Erythroblast (primary cell): ENCODE measurements around the gene CBX4.

Source experiments
- DNase-seq, 2 experiments: peaks; one replicate each; lab custom pipeline; 2025; lab: John Stamatoyannopoulos, UW
- GATA1 ChIP-seq: IDR thresholded peaks from 2 replicates; pipeline ENCODE4 v1.6.1; 2011; ENCODE audit warnings: low read depth, mild to moderate bottlenecking, control low read depth, low read length, moderate library complexity
- POLR2A ChIP-seq: IDR thresholded peaks from 2 replicates; pipeline ENCODE4 v1.6.1; 2011; ENCODE audit warnings: mild to moderate bottlenecking, low read length

Gene CBX4

DNA sequence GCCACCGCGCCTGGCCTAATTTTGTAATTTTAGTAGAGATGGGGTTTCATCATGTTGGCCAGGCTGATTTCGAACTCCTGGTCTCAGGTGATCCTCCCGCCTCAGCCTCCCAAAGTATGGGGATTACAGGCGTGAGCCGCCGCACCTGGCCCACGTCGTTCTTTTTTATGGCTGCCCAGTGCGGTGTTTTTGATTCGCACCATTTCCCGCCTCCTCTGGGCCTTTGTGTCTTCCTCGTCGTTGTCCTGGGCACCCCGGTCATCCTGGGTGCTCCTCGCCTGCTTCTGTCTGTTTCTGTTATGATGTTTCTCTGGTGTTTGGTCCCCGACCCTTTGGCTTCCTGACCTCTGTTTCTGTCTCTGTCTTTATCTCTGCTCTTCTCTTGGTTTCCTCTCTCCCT lies 15.0 kb downstream of the CBX4 start:
- no peak for TF ChIP-seq POLR2A
- no peak for TF ChIP-seq GATA1
- no peak for DNase-seq

GRCh38 chr17:79822583-79823124 lies 16.6 kb downstream of the CBX4 start:
- DNase-seq: no peak
- no peak for TF ChIP-seq GATA1
- TF ChIP-seq POLR2A: no peak

DNA sequence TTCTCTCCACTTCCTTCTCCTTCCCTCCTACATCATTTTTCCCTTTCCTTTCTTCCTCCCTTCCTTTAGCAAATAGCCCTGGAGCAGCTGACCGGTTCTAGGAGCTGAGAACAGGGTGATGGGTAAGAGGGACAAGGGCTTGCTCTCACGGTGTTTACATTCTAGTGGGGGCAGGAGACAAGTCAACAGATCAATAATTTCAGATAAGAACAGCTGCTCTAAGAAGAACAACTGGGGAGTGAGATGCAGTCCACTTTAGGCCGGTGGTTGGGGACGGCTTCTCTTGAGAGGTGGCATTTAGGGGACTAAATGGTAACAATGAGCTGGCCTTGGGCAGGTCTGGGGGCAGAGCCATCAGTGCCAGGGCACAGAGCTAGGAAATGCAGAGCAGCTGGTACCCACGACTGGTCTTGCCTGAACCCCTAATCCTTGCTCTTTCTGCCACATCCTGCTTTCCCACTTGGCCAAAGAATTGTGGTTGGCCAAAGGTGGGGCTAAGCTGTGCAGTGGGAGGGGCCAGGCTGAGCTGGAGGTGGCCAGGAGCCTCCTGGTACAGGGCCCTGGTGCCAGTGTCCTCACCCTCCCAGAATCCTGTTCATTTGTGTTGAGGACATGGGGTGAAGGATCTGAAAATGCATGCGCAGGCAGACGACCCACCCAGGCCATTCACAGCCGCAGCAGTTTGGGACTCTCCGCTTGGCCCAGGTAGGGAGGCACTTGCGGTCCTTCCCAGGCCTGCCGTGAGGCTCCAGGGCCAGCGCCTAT lies 17.7 kb downstream of the CBX4 start:
- no peak for DNase-seq
- no peak for TF ChIP-seq GATA1
- no peak for TF ChIP-seq POLR2A

DNA sequence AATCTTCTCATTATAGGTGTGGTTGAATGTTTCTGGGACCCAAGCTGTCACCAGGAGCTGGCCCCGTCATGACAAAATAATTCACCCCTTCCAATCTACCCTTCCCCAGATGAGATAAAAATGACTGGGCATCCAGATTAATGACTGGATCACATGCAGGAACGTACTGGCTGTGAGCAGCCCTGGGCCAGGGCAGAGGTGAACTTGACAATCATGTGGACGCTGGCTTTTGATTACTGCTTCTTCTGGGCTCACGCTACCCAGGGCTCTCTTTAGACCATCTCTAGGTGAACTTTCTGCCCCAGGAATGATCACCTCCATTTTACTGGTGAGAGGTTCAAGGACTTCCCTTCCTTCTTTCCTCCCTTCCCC lies 18.3 kb downstream of the CBX4 start:
- no peak for TF ChIP-seq GATA1
- TF ChIP-seq POLR2A: no peak

GRCh38 chr17:79819534-79820276 lies 19.5 kb downstream of the CBX4 start:
- no peak for TF ChIP-seq GATA1
- no peak for TF ChIP-seq POLR2A
- DNase-seq: no peak

More for the DNA sequence above, 18.3 kb downstream of the CBX4 start:
- no peak for DNase-seq

- TF ChIP-seq POLR2A (no peak), GATA1 (no peak)
- DNase-seq: peak in 1 of 2 experiments; percentile 58
Observed at GRCh38 chr17:79819085-79819484, 20.2 kb downstream of the CBX4 start.

DNA sequence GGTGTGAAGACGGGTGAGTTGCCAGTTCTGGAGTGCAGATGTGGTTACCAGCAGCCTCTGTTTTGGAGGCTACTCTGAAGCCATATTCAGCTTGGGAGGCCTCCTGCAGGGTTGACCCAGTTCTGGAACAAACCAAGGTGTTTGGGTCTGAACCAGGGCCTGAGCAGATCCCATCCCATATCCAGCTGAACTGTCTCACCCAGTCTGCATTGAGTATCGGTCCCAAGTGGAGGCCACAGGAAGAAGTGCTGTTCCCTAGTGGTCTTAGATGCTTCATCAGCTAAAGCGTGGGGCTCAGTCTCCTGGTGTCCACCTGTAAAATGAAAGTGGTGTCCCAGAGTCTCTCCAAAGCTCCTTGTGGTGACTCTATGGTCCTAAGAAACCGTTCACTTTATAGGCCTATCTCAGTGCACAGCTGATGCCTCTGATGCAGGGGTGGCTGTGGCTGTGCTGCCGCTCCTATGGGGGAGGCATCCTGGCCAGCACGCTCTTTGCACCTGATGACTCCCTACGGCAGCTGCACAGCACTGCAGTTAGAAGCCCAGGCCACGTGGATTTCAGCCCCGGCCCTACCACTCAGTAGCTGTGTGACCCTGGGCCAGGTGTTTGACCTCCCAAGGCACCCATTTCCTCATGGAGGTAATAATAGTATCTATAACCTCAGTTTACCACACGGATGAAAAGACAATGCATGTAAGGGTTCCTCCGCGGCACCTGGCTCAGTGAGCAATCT lies 21.0 kb downstream of the CBX4 start:
- DNase-seq: no peak
- TF ChIP-seq GATA1 (no peak), POLR2A (no peak)

- TF ChIP-seq POLR2A (no peak), GATA1 (no peak)
- no peak for DNase-seq
Observed at GRCh38 chr17:79815836-79816461, 23.3 kb downstream of the CBX4 start.

- DNase-seq: no peak
- TF ChIP-seq POLR2A: no peak
- no peak for TF ChIP-seq GATA1
Observed at GRCh38 chr17:79814974-79815835, 24.0 kb downstream of the CBX4 start.

DNA sequence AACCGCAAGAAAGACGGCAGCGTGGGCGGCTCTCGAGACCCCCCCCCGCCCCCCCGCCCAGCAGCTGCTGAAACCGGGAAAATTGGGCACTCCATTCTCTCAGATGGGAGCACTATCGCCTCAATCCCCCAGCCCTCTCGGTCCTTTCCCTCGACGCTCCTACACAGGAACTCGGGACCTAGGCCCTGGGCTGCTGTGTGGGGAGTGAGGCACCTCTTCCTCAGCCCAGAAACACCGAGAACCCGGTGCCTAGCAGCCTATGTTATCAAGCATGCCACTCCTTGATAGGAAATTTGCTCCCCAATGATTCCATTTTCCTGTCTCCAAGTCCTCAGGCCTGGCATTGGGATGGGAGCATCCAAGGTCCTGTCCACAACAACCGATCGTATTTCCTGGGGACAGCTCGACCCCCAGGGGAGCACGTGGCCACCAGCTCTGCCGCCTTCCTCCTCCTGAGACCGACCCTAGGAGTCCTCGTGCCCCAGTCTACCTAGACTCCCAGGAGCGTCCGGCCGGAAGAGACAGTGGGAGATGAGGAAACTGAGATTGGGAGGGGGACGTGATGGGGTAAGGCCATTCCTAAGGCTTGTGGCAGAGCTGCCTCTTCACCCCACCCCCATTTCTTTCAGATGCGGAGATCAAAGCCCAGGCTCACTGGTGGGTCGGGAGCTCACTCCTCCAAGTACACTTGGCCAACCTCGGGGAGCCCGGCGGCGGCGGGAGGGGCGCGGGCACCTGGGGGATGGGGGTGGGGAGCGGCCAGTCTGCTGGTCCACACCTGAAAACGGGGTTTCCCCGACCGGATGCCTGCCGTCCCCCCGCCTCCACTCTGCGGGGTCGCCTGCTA lies 24.9 kb downstream of the CBX4 start:
- TF ChIP-seq POLR2A (no peak), GATA1 (no peak)
- no peak for DNase-seq

DNA sequence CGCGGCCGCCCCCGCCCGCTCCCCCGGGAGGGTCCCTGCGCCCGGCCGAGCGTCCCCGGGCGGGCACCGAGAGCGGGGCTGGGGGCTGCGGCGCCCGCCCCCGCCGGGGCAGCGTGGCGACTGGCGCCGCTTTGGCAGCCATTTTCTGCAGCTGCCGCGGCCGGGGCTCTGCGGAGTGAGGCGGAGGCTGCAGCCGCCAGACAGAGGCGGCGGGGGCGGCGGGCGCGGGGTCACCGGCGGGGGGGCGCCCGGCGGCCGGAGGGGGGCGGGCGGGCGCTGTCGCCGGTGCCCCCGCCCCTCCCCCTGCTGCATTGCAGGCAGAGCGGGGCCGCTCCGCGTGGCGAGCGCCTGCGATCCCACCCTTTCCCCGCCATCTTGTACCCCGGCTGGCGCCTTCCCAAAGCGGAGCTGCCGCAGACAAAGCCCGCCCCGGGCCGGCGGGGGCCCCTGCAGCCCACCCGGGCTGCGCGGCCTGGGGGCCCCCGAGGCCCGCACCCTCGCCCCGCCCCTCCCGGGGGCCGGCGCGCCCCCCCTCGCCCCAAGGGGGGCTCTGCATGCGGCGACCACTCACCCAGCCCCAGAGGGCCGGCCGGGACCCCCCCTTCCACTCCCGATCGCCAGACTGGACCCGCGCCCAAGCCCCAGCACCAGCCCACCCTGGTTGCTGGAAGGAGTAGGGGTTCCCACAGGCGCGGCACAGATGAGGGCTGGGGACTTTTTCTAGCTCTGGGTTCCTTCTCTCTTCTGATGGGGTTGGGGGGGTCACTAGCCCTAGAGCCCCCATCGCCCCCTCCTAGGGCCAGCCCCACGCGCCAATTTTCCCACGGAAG lies 25.7 kb downstream of the CBX4 start:
- peak in 1 of 2 experiments; percentile 34 for DNase-seq

More for the DNA sequence above, 25.7 kb downstream of the CBX4 start:
- no peak for TF ChIP-seq POLR2A
